ENCODE data around the gene HUS1B.

The HUS1B gene

GRCh38 chr6:650098-650497 lies 6.8 kb downstream of the HUS1B start:
- no peak overlapping the region for H3K4me3 ChIP-seq (ENCODE audit: low read depth, low read length)
- no peak for TF ChIP-seq CTCF (conservative IDR thresholded peaks at IDR 0.05; ENCODE audit: low read depth, low read length)
- DNase-seq (ENCODE audit: low read depth): peak; percentile 42

GRCh38 chr6:642805-643204 lies 14.1 kb downstream of the HUS1B start:
- DNase-seq (ENCODE audit: low read depth): no peak
- no peak overlapping the region for H3K4me3 ChIP-seq (ENCODE audit: low read depth, low read length)
- TF ChIP-seq CTCF (conservative IDR thresholded peaks at IDR 0.05; ENCODE audit: low read depth, low read length): no peak

- DNase-seq (ENCODE audit: low read depth): no peak
- TF ChIP-seq CTCF (conservative IDR thresholded peaks at IDR 0.05; ENCODE audit: low read depth, low read length): no peak
- H3K4me3 ChIP-seq (ENCODE audit: low read depth, low read length): no peak overlapping the region
These were observed 15.5 kb downstream of the HUS1B start for GRCh38 chr6:641225-641985.

- H3K4me3 ChIP-seq (ENCODE audit: low read depth, low read length): no peak overlapping the region
- no peak for TF ChIP-seq CTCF (conservative IDR thresholded peaks at IDR 0.05; ENCODE audit: low read depth, low read length)
- no peak for DNase-seq (ENCODE audit: low read depth)
These were observed 20.4 kb downstream of the HUS1B start for GRCh38 chr6:636488-636887.

GRCh38 chr6:635233-635632 lies 21.7 kb downstream of the HUS1B start:
- no peak for TF ChIP-seq CTCF (conservative IDR thresholded peaks at IDR 0.05; ENCODE audit: low read depth, low read length)
- no peak overlapping the region for H3K4me3 ChIP-seq (ENCODE audit: low read depth, low read length)
- DNase-seq (ENCODE audit: low read depth): no peak

GRCh38 chr6:633611-634010 lies 23.3 kb downstream of the HUS1B start:
- TF ChIP-seq CTCF (conservative IDR thresholded peaks at IDR 0.05; ENCODE audit: low read depth, low read length): no peak
- no peak overlapping the region for H3K4me3 ChIP-seq (ENCODE audit: low read depth, low read length)
- no peak for DNase-seq (ENCODE audit: low read depth)

GRCh38 chr6:628766-629165 lies 28.1 kb downstream of the HUS1B start:
- TF ChIP-seq CTCF (conservative IDR thresholded peaks at IDR 0.05; ENCODE audit: low read depth, low read length): no peak
- H3K4me3 ChIP-seq (ENCODE audit: low read depth, low read length): no peak overlapping the region
- no peak for DNase-seq (ENCODE audit: low read depth)

All from choroid plexus epithelial cell (primary cell).